K562 (cell line): Measurements from ENCODE around the gene GLI1. TPM values are rescaled to one million over a fixed set of nuclear protein-coding genes. Genes with fewer than 3 reads are reported as not detected.

Experiments used
- BCLAF1 ChIP-seq, 2 experiments: fragments of 450-650 bp in 1 of 2; IDR thresholded peaks; 2 replicates each; pipeline ENCODE4 v1.6.1; 2011 to 2017; ENCODE audit warnings: low read depth in 2 of 2, antibody characterized with exemption in 1 of 2, borderline replicate concordance in 1 of 2, low read length in 1 of 2, mild to moderate bottlenecking in 1 of 2, mixed read lengths in 1 of 2; ENCODE audit not compliant: control insufficient read depth in 1 of 2
- PKNOX1 ChIP-seq: fragments of 450-650 bp; IDR thresholded peaks from 2 replicates; pipeline ENCODE4 v1.6.1; 2016
- polyA plus RNA-seq, 8 experiments: library from polyadenylated mRNA; depleted of rRNA in 4 of 8; stranded (reverse) in 5 of 8; unstranded in 3 of 8; fragments of >200 nt; fragmentation: Nextera tagmentation in 2 of 8; fragmentation: Illumina TruSeq in 1 of 8; extraction: Ambion mirVana in 2 of 8; extraction: Trizol in 1 of 8; gene quantifications; 2 replicates each; pipeline versions ENCODE4 v1.2.1 to v1.2.3, GENCODE V29; 2011 to 2014; ENCODE audit warnings: inconsistent platforms in 1 of 8, missing spikeins in 1 of 8
- total RNA-seq, 7 experiments: library from RNA; depleted of rRNA in 6 of 7; stranded (reverse); fragments of >200 nt in 6 of 7; fragmentation: Illumina TruSeq in 2 of 7; extraction: Trizol in 2 of 7; gene quantifications; 2 replicates each; pipeline versions ENCODE4 v1.2.1 to v1.2.3, GENCODE V29; 2011 to 2021; ENCODE audit warnings: low replicate concordance in 1 of 7

Gene GLI1
- total and polyA plus RNA-seq, 9 of the 15 experiments (the other 6 are each of a cell fraction or from before 2014, with no cell fraction given), result 0.24 to 3.7 (median 0.61) TPM

DNA sequence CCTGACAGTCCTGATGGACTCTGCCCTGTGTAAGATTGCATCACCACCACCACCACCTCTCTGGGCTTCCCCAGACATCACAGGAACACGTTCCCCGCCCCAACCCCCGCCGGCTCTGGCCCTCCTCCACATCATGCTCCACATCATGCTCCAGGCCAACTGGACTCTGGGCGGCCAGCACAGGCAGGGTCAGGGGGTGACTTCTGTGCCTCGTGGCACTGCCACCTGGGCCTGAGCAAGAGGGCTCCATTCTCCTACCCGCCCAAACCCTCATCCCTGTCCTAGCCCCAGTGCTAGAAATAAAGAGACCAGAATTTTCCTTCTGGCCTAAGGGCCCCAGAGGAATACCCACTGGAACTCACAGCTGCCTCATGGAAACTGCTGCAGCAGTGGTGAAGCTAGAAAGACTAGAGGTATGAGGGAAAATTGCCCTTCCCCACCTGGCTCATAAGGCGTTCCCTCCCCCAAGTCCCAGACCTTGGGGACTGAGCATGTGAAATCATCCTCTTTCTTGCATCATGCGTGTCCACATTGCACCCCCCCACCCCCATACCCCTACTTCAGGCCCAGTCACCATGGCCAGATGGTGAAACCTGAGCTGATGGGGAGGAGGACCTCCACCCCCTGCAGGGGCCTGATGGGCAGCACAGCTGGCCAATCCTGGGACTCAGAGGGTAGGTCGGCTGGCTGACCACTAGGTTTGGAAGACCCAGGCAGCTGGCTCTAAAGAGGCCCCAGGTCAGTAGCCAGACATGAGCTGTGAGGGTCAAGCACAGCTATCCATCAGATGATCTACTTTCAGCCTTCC lies 4.8 kb upstream of the GLI1 start, which contains the start of gene INHBE (continued):
- TF ChIP-seq BCLAF1 (IDR thresholded peaks at IDR 0.05; ENCODE audit: borderline replicate concordance in 1 of 2, control insufficient read depth in 1 of 2, low read depth in 2 of 2, low read length in 1 of 2), result no peak
- peak; percentile 99 for TF ChIP-seq PKNOX1
- TF ChIP-seq, all 486 proteins: peak for 164
